ENCODE results near the gene NKAIN4. TPM values are rescaled to one million over a fixed set of nuclear protein-coding genes. Genes with fewer than 3 reads are reported as not detected.

NKAIN4 gene
- total and polyA plus RNA-seq, 4 donors = 0.05 TPM; not detected in 3

DNA sequence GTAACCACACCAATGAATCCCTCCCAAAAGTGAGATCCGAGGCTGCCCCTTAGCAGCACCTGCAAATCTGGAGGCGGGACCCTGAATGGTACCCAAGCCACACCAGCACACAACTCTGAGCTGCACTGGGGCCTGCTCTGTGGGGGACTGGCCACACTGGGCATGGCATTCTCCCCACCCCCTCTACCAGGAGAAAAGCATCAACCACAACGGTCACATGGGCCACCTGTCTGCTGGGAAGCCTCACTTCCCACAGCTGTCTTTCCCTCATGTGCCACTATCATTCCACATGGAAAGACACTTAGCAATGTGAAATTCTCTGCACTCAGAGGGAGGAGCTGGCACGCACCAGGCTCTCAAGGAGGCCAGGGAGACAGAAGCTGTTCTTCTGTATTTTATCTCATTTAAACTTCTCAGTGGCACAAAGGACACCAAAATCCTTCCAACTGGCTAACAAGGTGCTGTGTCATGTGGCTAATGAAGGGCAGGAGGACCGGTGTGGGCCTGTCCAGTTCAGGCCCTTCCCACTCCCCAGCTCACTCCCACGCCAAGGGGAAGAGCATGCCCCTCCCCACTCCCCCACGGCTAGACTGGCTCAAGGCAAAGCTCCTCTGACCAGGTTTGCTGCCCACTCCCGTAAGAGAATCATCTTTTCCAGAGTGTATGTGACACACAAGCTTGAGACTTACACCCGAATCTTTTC is 57.3 kb downstream of the NKAIN4 start:
- DNase-seq (ENCODE audit: low spot score) = no peak
- H3K9ac ChIP-seq (ENCODE audit: low read depth in 1 of 2, low read length in 2 of 2) = no peak overlapping the region
- peaks cover 0 to 10% (median 5%) of the 10 kb centered on the region in 4 donors for H3K4me1 ChIP-seq (ENCODE audit: control insufficient read depth in 4 of 4, insufficient read depth in 4 of 4, low read length in 3 of 4)
- H3K4me3 ChIP-seq (ENCODE audit: low read depth in 1 of 3, low read length in 3 of 3) = no peak overlapping the region
- H3K27ac ChIP-seq (ENCODE audit: low read depth in 1 of 2, low read length in 2 of 2) = no peak overlapping the region
- WGBS = 89% methylated on average over 9 of the region's 9 CpGs
- peaks cover 6 to 20% (median 11%) of the 10 kb centered on the region in 4 donors for H3K36me3 ChIP-seq (ENCODE audit: control insufficient read depth in 4 of 4, insufficient read depth in 3 of 4, low read depth in 1 of 4, low read length in 3 of 4)
- TF ChIP-seq SP1 (IDR thresholded peaks at IDR 0.05) (no peak), JUND (IDR thresholded peaks at IDR 0.05) (no peak), FOXA1 (IDR thresholded peaks at IDR 0.05) (no peak), TAF1 (conservative IDR thresholded peaks at IDR 0.05) (no peak), GABPA (IDR thresholded peaks at IDR 0.05 in 1 of 2, conservative IDR thresholded peaks at IDR 0.05 in 1 of 2) (no peak), YY1 (IDR thresholded peaks at IDR 0.05) (no peak)
- TF ChIP-seq, protein P1, sequence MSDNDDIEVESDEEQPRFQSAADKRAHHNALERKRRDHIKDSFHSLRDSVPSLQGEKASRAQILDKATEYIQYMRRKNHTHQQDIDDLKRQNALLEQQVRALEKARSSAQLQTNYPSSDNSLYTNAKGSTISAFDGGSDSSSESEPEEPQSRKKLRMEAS (IDR thresholded peaks at IDR 0.05) = no peak
- TF ChIP-seq, protein P2, sequence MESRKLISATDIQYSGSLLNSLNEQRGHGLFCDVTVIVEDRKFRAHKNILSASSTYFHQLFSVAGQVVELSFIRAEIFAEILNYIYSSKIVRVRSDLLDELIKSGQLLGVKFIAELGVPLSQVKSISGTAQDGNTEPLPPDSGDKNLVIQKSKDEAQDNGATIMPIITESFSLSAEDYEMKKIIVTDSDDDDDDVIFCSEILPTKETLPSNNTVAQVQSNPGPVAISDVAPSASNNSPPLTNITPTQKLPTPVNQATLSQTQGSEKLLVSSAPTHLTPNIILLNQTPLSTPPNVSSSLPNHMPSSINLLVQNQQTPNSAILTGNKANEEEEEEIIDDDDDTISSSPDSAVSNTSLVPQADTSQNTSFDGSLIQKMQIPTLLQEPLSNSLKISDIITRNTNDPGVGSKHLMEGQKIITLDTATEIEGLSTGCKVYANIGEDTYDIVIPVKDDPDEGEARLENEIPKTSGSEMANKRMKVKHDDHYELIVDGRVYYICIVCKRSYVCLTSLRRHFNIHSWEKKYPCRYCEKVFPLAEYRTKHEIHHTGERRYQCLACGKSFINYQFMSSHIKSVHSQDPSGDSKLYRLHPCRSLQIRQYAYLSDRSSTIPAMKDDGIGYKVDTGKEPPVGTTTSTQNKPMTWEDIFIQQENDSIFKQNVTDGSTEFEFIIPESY (IDR thresholded peaks at IDR 0.05) = no peak
- no peaks in the 10 kb centered on the region for H3K27me3 ChIP-seq (ENCODE audit: control insufficient read depth in 4 of 4, insufficient read depth in 4 of 4, low read length in 3 of 4)
- no peaks in the 10 kb centered on the region for H3K9me3 ChIP-seq (ENCODE audit: control insufficient read depth in 4 of 4, low read length in 3 of 4)

DNA sequence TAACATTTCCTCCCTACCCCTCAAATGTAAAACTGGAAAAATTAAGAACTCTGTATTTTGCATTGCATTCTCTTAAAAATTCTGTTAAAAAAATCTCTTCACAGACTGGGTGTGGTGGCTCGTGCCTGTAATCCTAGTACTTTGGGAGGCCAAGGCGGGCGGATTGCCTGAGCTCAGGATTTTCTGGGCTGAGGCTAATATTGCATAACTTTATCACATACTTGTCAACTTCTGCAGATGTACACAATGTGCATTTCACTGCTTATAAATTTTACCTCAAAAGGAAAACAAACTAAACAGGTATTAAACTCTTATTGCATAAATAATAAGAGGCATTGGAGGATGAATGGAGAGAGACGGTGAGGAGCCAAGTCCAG is 59.5 kb downstream of the NKAIN4 start:
- TF ChIP-seq FOXA1 (IDR thresholded peaks at IDR 0.05) (no peak), HNF4A (conservative IDR thresholded peaks at IDR 0.05) (no peak), RAD21 (IDR thresholded peaks at IDR 0.05) (no peak), YY1 (IDR thresholded peaks at IDR 0.05) (no peak), GABPA (IDR thresholded peaks at IDR 0.05 in 1 of 2, conservative IDR thresholded peaks at IDR 0.05 in 1 of 2) (no peak), HNF4G (IDR thresholded peaks at IDR 0.05) (no peak), TAF1 (conservative IDR thresholded peaks at IDR 0.05) (no peak), FOXA2 (IDR thresholded peaks at IDR 0.05) (no peak), EGR1 (IDR thresholded peaks at IDR 0.05; ENCODE audit: low read depth in 2 of 2) (no peak), SP1 (IDR thresholded peaks at IDR 0.05) (no peak), JUND (IDR thresholded peaks at IDR 0.05) (no peak), NR2F2 (IDR thresholded peaks at IDR 0.05) (no peak)
- TF ChIP-seq, protein P3, sequence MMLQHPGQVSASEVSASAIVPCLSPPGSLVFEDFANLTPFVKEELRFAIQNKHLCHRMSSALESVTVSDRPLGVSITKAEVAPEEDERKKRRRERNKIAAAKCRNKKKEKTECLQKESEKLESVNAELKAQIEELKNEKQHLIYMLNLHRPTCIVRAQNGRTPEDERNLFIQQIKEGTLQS (IDR thresholded peaks at IDR 0.05) = no peak
- TF ChIP-seq, protein P2 (IDR thresholded peaks at IDR 0.05) = no peak
- TF ChIP-seq, protein P1 (IDR thresholded peaks at IDR 0.05) = no peak
- TF ChIP-seq, protein P4, sequence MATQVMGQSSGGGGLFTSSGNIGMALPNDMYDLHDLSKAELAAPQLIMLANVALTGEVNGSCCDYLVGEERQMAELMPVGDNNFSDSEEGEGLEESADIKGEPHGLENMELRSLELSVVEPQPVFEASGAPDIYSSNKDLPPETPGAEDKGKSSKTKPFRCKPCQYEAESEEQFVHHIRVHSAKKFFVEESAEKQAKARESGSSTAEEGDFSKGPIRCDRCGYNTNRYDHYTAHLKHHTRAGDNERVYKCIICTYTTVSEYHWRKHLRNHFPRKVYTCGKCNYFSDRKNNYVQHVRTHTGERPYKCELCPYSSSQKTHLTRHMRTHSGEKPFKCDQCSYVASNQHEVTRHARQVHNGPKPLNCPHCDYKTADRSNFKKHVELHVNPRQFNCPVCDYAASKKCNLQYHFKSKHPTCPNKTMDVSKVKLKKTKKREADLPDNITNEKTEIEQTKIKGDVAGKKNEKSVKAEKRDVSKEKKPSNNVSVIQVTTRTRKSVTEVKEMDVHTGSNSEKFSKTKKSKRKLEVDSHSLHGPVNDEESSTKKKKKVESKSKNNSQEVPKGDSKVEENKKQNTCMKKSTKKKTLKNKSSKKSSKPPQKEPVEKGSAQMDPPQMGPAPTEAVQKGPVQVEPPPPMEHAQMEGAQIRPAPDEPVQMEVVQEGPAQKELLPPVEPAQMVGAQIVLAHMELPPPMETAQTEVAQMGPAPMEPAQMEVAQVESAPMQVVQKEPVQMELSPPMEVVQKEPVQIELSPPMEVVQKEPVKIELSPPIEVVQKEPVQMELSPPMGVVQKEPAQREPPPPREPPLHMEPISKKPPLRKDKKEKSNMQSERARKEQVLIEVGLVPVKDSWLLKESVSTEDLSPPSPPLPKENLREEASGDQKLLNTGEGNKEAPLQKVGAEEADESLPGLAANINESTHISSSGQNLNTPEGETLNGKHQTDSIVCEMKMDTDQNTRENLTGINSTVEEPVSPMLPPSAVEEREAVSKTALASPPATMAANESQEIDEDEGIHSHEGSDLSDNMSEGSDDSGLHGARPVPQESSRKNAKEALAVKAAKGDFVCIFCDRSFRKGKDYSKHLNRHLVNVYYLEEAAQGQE (IDR thresholded peaks at IDR 0.05) = no peak
- TF ChIP-seq, protein P5, sequence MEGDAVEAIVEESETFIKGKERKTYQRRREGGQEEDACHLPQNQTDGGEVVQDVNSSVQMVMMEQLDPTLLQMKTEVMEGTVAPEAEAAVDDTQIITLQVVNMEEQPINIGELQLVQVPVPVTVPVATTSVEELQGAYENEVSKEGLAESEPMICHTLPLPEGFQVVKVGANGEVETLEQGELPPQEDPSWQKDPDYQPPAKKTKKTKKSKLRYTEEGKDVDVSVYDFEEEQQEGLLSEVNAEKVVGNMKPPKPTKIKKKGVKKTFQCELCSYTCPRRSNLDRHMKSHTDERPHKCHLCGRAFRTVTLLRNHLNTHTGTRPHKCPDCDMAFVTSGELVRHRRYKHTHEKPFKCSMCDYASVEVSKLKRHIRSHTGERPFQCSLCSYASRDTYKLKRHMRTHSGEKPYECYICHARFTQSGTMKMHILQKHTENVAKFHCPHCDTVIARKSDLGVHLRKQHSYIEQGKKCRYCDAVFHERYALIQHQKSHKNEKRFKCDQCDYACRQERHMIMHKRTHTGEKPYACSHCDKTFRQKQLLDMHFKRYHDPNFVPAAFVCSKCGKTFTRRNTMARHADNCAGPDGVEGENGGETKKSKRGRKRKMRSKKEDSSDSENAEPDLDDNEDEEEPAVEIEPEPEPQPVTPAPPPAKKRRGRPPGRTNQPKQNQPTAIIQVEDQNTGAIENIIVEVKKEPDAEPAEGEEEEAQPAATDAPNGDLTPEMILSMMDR (IDR thresholded peaks at IDR 0.05; ENCODE audit: low read depth, low read length, missing input control) = no peak
- Histone ChIP-seq H3K9ac (ENCODE audit: low read depth in 1 of 2, low read length in 2 of 2) (no peak overlapping the region), H3K9me3 (ENCODE audit: control insufficient read depth in 4 of 4, low read length in 3 of 4) (no peaks in the 10 kb centered on the region), H3K27ac (ENCODE audit: low read depth in 1 of 2, low read length in 2 of 2) (no peak overlapping the region), H3K4me3 (ENCODE audit: low read depth in 1 of 3, low read length in 3 of 3) (no peak overlapping the region), H3K4me1 (ENCODE audit: control insufficient read depth in 4 of 4, insufficient read depth in 4 of 4, low read length in 3 of 4) (peaks cover 0 to 10% (median 5%) of the 10 kb centered on the region in 4 donors), H3K36me3 (ENCODE audit: control insufficient read depth in 4 of 4, insufficient read depth in 3 of 4, low read depth in 1 of 4, low read length in 3 of 4) (peaks cover 5 to 14% (median 7%) of the 10 kb centered on the region in 4 donors), H3K27me3 (ENCODE audit: control insufficient read depth in 4 of 4, insufficient read depth in 4 of 4, low read length in 3 of 4) (no peaks in the 10 kb centered on the region)
- no peak for DNase-seq (ENCODE audit: low spot score)
- WGBS = 93% methylated on average over 4 of the region's 4 CpGs
